ENCODE measurements around the gene HSPBP1. TPM values are rescaled to one million over a fixed set of nuclear protein-coding genes. Genes with fewer than 3 reads are reported as not detected.
A peak's percentile ranks its signal among the peaks of the same experiment; 100 is the strongest.
"Not testable (repeated sequence)": the region's sequence is repeated elsewhere in the genome, so short reads cannot be mapped to it uniquely, and the experiment has no call there.

Gene HSPBP1, protein sequence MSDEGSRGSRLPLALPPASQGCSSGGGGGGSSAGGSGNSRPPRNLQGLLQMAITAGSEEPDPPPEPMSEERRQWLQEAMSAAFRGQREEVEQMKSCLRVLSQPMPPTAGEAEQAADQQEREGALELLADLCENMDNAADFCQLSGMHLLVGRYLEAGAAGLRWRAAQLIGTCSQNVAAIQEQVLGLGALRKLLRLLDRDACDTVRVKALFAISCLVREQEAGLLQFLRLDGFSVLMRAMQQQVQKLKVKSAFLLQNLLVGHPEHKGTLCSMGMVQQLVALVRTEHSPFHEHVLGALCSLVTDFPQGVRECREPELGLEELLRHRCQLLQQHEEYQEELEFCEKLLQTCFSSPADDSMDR
- total RNA-seq, result 28.8 TPM

- DNase-seq (ENCODE audit: low spot score), result peak; percentile 94
Measured at GRCh38 chr19:55279770-55280643, at the start of gene HSPBP1. Gene HSPBP1, minus strand, starts transcription at chr19:55280110. Its CDS starts 502 bp downstream, at chr19:55279608.

DNA sequence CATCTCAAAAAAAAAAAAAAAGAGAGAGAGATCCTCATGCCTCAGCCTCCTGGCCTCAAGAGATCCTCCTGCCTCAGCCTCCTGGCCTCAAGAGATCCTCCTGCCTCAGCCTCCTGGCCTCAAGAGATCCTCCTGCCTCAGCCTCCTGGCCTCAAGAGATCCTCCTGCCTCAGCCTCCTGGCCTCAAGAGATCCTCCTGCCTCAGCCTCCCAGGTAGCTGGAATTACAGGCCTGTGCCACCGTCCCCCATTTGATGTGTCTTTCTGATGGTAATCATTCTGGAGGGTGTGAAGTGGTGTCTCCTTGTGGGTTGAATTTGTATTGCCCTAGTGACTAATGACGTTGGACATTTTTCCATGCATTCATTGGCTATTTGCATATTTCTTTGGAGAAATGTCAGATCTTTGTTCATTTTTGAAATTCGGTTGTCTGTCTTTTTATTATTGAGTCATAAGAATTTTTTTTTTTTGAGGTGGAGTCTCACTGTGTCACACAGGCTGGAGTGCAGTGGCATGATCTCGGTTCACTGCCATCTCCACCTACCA, 48.9 kb upstream of the HSPBP1 start:
- DNase-seq (ENCODE audit: low spot score), result not testable (repeated sequence)

DNA sequence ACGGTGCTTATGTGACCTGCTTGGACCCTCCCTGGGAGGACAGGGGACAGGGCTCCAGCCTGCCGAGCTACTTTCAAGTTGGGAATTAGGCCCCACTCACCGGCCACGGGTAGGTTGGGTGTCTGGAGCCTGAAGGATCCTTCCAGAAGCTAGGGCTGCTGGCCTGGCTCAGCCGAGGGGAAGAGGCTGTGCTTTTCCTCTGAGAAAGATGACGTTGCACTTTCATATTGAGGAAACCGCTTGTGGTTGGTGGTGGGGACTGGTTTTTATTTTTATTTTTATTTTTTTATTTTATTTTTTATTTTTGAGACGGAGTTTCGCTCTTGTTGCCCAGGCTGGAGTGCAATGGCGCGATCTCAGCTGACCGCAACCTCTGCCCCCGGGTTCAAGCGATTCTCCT, 45.3 kb upstream of the HSPBP1 start, which contains the start of gene TMEM150B:
TSS of gene TMEM150B (minus strand) at position 170 of the 400 bp plus-strand sequence. CDS start 4,305 bp downstream, outside the sequence.
- no peak for DNase-seq (ENCODE audit: low spot score)

GRCh38 chr19:55324662-55325061, 44.8 kb upstream of the HSPBP1 start:
- DNase-seq (ENCODE audit: low spot score), result no peak

- peak; percentile 50 for DNase-seq (ENCODE audit: low spot score)
Measured at GRCh38 chr19:55322204-55322885, 42.4 kb upstream of the HSPBP1 start.

GRCh38 chr19:55321466-55322137, 41.7 kb upstream of the HSPBP1 start:
- no peak for DNase-seq (ENCODE audit: low spot score)

DNA sequence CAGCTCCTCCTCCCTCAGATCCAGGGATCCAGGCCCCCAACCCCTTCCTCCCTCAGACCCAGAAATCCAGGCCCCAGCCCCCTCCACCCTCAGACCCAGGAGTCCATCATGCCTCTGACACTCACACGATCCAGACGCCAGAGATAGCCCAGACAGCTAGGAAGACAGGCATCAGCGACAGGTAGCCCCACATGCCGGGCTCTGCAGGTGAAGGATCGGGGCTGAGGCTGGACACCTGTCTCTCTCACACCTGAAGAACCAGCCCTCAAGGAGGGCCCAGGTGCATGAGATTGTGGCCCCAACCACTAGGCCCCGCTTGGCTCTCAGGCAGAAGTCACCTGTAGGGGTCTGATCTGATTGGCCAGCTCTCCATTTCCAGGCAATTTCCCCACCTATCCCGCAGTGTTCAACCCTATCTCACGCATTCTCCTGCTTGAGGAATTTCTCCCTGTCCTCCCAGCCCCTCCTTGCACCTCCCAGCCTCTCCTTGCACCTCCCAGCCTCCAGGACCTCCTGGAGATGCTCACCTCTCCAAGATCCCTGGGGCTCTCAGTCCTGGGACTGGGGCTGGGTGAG, 41.0 kb upstream of the HSPBP1 start:
- DNase-seq (ENCODE audit: low spot score), result no peak

- peak; percentile 39 for DNase-seq (ENCODE audit: low spot score)
Measured at GRCh38 chr19:55319785-55320184, 39.9 kb upstream of the HSPBP1 start.

DNA sequence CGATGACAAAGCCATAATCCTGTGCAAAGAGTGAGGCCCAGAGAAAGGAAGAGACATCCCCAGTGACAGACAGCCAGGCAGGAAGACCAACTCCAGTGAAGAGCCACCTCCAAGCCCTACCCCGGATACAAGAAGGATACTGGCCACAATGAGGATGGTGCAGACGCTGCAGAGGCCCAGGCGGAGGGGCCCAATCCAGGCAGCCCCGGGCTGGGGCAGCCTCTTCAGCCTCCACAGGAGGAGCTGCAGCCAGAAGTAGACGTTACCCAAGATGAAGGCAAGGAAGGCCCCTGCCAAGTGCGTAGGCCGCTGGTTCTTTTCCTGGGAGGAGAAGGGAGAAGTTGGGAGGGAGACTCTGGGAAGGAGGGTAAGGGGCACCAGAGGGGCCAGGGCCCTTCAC, 36.7 kb upstream of the HSPBP1 start:
- no peak for DNase-seq (ENCODE audit: low spot score)

DNA sequence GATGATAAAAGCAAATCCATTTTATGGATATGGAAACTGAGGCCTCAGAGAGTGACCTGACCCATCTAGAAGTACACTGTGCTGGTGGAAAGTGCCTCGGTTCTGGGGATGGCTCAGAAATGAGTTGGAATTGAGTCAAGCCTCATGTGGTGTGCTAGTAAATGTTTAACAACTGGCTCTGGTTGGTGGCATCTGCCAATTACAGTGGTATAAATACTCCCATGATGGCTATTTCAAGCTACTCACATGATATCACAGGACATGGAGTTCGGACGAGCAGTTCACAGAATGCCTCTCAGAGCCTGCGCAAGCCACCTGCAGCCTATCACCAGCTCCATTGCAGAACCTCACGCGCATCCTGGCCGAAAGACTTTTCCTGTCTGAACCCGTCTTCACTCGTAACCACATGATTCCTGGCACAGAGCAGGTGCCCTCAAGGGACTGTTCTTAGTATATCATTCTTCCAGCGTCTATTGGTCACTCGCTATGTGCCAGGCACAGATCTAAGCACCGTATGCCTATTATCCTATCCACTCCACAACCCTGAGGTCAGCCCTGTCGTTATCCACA, 36.1 kb upstream of the HSPBP1 start:
- DNase-seq (ENCODE audit: low spot score), result no peak

DNA sequence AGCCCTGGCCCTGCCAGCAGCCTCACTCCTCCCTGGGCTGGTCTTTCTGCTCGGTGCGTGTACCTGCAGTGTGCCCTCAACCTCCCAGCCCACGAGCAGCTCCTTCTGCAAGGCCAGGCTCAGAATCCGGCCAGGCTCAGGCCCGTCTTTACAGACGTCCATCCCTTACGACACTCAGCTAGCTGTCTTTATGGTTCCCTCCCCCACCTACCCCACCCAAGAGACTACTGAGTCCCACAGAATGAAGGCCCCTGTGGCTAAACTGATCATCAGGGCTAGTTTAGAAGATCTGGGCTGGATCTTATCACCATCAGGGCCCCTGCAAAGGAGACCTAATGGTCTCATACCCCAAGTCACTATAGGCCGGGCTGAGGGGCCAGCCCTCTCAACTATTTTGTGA, 34.5 kb upstream of the HSPBP1 start:
- no peak for DNase-seq (ENCODE audit: low spot score)

DNA sequence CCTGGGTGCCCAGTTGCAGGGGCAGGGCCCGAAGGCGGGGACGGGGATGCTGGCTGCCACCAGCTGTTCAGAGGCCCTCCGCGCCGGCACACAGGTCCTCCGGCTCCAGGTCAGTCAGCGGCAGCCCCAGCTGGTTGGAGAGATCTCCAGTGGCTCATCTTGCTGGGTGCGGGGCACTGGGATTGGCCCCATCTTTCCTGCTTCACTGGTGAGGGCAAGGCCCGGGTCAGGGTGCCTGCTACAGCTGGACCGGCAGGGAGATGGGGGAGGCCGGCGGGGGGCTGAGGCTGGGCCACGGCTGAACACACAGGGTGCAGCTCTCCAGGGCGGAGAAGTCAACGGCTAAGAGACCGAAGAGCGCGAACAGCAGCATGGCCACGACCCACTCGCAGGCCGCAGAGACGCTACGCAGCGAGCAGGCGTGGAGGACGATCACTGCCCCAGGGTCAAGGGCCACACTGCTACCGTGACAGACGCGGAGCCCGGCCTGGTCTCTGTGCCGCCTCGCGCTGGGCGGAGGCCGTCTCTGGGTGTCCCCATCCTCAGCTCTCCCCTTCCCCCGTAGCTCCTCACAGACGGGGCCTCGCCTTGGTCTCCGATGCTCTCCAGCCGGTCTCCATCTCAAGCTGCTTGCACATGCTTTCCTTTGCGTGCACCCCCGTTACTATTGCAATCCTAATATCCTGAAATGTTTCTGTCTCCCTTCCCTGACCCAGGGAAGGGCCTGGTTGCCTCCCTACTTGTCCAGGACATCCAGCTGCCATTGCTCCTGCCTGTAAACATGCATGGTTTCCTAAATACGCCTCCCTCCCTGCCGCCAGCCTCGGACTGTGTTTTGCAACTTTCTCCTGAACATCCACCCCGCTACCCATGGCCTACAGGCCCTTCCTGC, 33.0 kb upstream of the HSPBP1 start:
- no peak for DNase-seq (ENCODE audit: low spot score)

DNA sequence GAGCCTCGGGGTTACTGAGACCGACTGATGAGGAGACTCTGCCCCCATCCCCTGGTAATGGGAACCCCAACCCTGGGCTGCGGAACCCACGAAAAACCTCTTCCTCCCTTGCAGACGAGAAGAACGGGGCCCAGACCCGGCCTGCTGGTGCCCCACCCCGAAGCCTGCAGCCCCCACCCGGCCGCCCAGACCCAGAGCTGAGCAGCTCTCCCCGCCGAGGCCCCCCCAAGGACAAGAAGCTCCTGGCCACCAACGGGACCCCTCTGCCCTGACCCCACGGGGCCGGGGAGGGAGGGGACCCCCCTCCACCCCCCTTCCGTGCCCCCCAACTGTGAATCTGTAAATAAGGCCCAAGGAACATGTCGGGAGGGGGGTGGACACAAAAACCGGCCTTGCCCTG, 31.9 kb upstream of the HSPBP1 start:
- DNase-seq (ENCODE audit: low spot score), result no peak

DNA sequence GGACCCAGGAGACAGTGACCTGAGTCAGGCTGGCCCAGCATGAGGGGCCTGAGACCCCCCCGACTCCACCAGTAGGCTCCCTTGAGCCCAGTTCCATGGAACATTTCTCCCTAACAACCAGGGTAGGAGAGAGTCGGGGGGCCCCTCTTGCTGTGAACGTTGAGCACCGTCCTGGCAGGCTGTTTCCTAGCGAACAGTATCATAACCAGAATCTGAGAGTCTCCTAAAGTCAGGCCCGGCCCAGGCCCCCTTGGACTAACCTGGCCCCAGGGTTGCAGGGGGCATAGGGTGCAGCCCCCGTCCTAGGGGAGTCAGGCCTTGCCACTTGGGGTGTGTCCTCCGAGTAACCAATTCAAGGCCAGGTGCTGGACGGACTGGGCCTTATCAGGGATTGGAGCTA, 31.5 kb upstream of the HSPBP1 start:
- DNase-seq (ENCODE audit: low spot score), result no peak

GRCh38 chr19:55310498-55310897, 30.6 kb upstream of the HSPBP1 start:
- no peak for DNase-seq (ENCODE audit: low spot score)

DNA sequence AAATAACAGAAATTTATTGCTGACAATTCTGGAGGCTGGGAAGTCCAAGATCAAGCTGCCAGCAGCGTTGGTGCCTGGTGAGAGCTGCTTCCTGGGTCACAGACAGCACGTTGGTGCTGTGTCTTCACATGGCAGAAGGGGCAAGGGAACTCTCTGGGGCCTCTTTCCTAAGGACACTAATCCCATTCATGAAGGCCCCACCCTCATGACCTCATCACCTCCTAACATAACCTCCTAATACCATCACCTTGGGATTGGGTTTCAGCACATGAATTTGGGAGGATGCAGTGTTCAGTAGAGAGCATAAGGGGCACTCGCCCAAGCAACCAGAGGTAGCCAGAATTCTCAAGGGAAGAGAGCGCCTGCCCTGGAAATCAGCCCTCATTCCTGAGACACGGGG, 29.5 kb upstream of the HSPBP1 start:
- no peak for DNase-seq (ENCODE audit: low spot score)

DNA sequence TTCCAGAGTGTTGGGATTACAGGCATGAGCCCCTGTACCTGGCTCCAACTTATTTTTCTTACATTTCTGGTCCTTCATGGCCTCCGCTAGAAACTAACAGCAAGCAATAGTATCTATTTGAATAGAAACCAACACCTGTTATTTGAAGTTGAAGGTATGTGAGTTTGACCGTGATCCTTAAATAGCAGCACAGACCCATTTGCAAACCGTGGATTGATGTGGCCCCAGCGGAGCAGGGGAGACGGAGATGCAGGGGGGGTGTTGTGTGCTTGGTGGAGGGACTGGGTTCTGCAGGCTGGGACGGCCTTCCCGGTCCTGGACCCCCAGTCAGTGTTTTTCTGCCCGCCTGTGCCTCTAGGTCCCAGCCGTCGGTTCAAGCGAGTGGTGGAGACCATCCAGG, 28.4 kb upstream of the HSPBP1 start:
- DNase-seq (ENCODE audit: low spot score), result no peak

DNA sequence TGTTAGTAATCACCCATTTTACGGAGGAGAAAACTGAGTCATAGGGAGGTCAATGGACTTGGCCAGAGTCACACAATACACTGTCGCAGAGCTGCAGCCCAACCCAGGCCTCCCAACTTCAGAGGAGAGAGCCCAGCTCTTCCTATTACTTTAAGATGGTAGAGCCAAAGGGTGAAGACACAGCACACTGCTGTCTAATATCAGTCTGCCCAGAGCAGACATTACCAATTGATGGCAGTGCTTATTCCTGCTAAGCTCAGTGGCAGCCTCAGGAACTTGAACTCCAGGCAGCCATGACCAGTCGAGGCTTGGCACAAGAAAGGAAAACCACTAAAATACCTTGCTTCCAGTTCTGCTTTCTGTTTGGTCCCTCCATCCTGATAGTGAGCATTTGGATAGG, 26.8 kb upstream of the HSPBP1 start:
- no peak for DNase-seq (ENCODE audit: low spot score)

- no peak for DNase-seq (ENCODE audit: low spot score)
Measured at GRCh38 chr19:55305983-55306562, 26.2 kb upstream of the HSPBP1 start.

Measured in mucosa of gallbladder (tissue), 1 donor.